Panc1 (cell line): ENCODE data around the gene LRRC8E.

Source experiments
- CTCF ChIP-seq: fragments of 450-650 bp; IDR thresholded peaks from 2 replicates; pipeline ENCODE4 v1.5.1; 2017; ENCODE audit warnings: mild to moderate bottlenecking
- POLR2AphosphoS5 ChIP-seq: IDR thresholded peaks from 2 replicates; pipeline ENCODE4 v1.6.1; 2012; ENCODE audit warnings: mild to moderate bottlenecking, low read depth, low read length, moderate library complexity
- REST ChIP-seq, 2 experiments: IDR thresholded peaks; 2 replicates each; pipeline ENCODE4 v1.6.1; 2011 to 2012; ENCODE audit warnings: low read depth in 2 of 2, control low read depth in 1 of 2, low read length in 1 of 2, mild to moderate bottlenecking in 1 of 2, moderate library complexity in 1 of 2; ENCODE audit not compliant: insufficient read depth in 1 of 2

- TF ChIP-seq REST (IDR thresholded peaks at IDR 0.05; ENCODE audit: insufficient read depth in 1 of 2, low read depth in 2 of 2, low read length in 1 of 2) (no peak), CTCF (no peak), POLR2AphosphoS5 (no peak)
These were observed 12.6 kb downstream of the LRRC8E start for GRCh38 chr19:7900931-7901330.
